Astrocyte of the cerebellum (primary cell): ENCODE measurements around the gene IP6K3.

Experiments
- DNase-seq: peaks from one replicate; pipeline ENCODE4 v3.0.0-alpha.2; 2011; ENCODE audit warnings: low read depth
- H3K4me3 ChIP-seq: 2 replicates; pipeline ENCODE4 v1.5.1; 2011; ENCODE audit warnings: mild to moderate bottlenecking, low read depth, low read length, moderate library complexity
- in situ Hi-C: cut with HindIII; loops from 2 replicates; pipeline ENCODE4 v1.10.0; 2017; ENCODE audit warnings: low sequenced_read_pairs
- TF ChIP-seq, protein P1 (sequence below): IDR thresholded peaks from 2 replicates; pipeline ENCODE4 v1.5.1; 2012; ENCODE audit warnings: low read length, low read depth, moderate library complexity, mild to moderate bottlenecking; ENCODE audit errors: missing control alignments

Gene IP6K3

GRCh38 chr6:33748841-33749240 is 2.1 kb upstream of the IP6K3 start:
- TF ChIP-seq, protein P1, sequence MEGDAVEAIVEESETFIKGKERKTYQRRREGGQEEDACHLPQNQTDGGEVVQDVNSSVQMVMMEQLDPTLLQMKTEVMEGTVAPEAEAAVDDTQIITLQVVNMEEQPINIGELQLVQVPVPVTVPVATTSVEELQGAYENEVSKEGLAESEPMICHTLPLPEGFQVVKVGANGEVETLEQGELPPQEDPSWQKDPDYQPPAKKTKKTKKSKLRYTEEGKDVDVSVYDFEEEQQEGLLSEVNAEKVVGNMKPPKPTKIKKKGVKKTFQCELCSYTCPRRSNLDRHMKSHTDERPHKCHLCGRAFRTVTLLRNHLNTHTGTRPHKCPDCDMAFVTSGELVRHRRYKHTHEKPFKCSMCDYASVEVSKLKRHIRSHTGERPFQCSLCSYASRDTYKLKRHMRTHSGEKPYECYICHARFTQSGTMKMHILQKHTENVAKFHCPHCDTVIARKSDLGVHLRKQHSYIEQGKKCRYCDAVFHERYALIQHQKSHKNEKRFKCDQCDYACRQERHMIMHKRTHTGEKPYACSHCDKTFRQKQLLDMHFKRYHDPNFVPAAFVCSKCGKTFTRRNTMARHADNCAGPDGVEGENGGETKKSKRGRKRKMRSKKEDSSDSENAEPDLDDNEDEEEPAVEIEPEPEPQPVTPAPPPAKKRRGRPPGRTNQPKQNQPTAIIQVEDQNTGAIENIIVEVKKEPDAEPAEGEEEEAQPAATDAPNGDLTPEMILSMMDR: no peak
- in situ Hi-C loops: no loop called here
- no peak overlapping the region for H3K4me3 ChIP-seq
- DNase-seq: no peak

GRCh38 chr6:33747823-33748222 is 1.1 kb upstream of the IP6K3 start:
- in situ Hi-C loops: no loop called here
- TF ChIP-seq, protein P1: no peak
- H3K4me3 ChIP-seq: no peak overlapping the region
- no peak for DNase-seq

GRCh38 chr6:33746036-33746600 is 587 bp downstream of the IP6K3 start:
- TF ChIP-seq, protein P1: peak; percentile 8
- no peak overlapping the region for H3K4me3 ChIP-seq
- in situ Hi-C loops: no loop called here
- no peak for DNase-seq

GRCh38 chr6:33745548-33745947 is 1.2 kb downstream of the IP6K3 start:
- in situ Hi-C loops: no loop called here
- H3K4me3 ChIP-seq: no peak overlapping the region
- TF ChIP-seq, protein P1: no peak
- no peak for DNase-seq

- in situ Hi-C loops: loop anchor here (5.0 kb wide), 1 partner anchor 397 kb away; no protein-coding TSS in a partner anchor
- no peak for DNase-seq
- TF ChIP-seq, protein P1: no peak
- no peak overlapping the region for H3K4me3 ChIP-seq
Measured at GRCh38 chr6:33744895-33745546, 1.7 kb downstream of the IP6K3 start.

DNA sequence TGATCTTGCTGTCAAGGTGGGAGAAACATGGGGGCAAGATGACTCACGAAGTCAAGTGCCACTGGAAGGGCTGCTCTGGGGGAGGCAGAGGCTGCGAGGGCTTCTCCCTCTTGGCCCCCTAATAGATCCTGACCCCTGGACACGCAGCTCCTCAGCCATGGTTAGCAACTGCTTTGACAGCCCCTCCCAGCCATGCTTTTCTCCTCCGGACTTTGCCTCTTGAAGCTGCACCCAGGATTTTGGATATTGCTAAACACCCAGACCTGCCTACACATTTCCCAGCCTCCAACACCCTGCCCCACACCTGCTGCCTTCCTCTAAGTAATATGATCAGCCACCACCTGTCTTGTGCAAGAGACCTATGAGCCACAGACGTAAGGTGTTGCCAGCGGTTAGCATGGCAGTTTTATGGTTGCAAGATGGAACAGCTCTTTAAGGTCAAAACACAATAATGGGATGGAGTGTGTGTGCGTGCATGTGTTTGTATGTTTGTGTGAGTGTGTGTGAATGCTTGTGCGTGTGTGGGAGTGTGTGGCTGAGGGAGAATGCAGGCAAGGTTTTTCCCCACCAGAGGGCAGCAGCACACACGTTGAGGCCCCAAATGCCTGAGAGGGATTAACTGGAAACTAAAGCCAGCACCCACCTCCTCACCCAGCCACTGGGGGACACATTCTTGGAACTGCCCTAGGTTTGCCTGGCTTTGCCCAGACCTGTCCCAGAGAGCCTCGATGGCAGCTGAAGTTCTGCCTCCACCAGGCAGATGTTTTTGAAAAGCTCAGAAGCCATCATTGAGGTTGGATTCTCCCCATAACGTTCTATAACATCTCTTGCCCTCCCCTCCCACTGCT is 2.5 kb downstream of the IP6K3 start:
- no peak overlapping the region for H3K4me3 ChIP-seq
- in situ Hi-C loops: loop anchor here (5.0 kb wide), 1 partner anchor 398 kb away; no protein-coding TSS in a partner anchor
- peak; percentile 49 for DNase-seq
- TF ChIP-seq, protein P1: peak; percentile 93
